Measurements from ENCODE around the gene ATP4B.
A peak's percentile ranks its signal among the peaks of the same experiment; 100 is the strongest.

Gene ATP4B

DNA sequence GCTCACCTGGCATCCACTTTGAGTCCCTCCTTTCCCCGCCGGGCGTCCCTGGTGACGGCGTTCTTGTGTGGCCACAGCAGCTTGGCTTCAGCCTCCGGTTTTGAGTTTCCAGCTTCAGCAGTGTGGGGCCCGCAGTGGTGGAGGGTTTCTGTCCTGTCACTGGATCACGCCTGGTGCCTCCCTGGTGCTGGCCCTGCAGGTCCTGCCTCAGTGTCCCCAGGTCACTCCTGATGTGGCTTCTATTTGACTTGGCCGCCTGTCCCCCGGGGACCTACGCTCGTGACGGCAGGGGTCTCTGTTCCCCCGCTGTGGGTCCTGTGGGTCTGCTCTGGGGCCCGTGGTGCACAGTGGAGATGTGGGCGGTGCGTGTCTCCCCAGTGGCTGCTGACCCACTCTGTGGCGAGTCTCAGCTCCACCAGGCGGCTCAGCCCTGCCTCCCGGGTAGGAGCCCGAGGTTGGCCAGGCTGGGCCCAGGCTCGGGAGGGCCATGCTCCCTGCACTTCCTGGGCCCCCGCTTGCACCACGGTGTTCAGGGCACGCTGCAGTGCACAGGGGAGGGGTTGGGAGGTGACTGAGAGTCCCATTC is 1.9 kb downstream of the ATP4B start:
- no peak for DNase-seq

DNA sequence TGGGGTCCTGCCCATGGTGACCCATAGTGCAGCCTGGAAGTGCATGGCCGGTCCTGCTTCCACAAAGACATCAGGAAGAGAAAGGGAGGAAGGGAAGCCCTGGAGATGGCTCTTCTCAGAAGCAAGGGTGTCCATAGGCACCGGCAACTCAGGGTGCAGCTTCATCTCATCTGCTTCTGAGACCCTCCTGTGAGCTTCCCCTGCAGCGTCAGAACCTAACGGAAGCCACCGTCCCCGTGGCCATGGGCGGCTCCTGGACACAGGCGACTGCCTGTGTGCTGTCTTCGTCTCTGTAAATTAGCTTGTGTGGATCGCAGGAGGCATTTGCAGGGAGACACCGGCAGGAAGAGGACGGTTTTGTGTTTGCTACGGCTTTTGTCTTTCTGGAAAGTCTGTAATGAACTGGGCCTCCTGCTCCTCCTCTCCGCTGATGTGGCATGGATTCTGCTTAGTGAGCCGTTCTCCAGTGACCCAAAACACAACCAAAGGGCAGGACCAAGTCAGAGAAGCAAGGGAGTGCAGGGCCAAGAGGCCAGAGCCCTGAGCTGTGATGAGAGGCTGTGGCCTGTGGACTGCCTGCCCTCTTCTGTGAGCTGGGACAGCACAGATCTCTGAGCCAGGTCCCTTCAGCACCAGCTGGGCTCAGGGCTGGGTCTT is 2.5 kb downstream of the ATP4B start:
- no peak for DNase-seq

DNA sequence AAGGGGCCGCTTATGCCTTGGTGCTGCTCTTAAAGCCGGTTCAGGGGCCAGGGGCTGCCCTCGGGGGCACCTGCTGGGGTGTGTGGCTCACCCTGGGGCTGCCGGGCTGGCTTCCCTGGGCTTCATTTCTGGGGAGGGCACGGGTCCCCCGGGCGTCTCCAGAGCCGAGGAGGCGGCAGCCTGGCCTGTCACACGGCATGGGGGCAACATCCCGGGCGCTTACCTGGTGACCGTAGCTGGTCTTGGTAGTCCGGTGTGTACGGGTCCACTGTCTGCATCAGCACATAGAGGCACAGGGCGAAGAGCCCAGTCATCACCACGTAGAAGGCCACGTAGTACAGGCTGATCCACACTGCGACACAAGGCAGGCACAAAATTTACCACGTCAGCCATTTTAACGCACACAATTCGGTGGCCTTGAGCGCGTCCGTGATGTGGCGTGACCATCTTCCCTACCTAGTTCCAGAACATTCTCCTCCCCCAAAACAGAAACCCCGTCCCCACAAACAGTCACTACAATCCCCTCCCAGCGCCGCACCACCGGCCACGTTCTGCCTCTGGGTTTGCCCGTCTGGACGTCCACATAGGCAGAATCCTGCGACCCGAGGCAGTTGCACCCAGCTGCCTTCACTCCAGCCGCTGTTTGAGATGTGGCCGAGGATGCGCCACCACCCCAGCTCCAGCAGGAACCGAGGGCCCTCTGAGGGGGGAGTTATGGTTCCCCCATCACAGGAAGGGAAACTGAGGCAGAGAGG is 3.2 kb downstream of the ATP4B start:
- DNase-seq, result no peak

DNA sequence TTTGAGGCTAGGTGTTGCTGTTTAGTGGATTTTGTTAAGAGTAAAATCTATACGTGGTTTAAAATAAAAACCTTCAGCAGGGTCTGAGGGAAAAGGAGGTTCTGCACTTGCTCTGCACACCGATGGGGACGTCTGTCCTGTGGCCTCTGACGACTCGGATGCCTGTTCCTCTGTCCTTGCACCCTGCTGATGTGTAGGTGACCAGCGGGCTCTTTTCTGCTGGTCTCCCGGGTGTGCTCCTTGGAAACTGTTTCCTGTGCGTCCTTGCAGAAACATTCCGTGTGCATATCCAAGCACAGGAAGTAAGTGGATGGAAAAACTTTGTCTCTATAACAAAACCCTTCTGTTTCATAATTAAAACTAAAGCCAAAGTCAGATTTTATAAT is 3.8 kb downstream of the ATP4B start:
- no peak for DNase-seq

DNA sequence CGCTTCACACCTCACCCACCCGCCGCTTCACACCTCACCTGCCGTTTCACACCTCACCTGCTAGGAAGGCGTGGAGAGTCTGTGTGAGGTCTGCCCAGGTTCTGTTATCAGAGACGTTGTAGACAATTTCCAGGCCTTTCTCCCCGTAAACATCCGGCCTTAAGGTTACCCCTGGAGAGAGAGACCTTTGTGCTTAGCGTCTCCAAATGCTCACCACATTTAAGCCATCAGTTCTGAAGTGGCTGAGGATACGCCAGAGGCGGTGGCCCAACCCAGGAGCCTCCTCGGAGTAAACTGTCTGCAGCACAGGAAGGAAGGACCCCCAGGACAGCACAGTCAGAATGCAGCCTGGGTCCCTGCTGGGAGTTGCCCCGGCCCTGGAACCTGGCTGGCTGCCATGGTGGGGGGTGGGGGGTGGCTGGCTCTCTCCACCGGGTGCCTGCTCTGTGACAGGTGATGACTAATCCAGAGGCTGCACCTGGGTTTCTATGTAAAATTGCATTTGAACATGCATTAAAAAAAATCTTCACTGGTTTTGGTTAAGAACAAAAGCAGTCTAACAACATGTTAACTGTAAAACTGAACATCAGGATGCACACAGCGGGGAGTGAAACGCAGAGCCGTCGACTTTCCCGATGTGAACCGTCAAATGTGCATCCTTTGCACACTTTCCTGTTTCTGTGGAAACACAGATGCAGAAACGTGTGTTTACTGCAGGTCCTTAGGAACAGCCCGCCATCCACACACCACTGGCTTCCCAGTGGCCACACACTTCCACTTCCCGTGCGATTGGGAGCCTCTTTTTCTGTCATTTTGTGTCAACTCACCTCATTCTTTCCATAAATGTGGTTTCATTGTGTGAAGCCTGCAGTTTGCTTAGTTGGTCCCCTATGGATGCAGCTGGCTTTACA is 4.5 kb downstream of the ATP4B start:
- peak; percentile 31 for DNase-seq

DNA sequence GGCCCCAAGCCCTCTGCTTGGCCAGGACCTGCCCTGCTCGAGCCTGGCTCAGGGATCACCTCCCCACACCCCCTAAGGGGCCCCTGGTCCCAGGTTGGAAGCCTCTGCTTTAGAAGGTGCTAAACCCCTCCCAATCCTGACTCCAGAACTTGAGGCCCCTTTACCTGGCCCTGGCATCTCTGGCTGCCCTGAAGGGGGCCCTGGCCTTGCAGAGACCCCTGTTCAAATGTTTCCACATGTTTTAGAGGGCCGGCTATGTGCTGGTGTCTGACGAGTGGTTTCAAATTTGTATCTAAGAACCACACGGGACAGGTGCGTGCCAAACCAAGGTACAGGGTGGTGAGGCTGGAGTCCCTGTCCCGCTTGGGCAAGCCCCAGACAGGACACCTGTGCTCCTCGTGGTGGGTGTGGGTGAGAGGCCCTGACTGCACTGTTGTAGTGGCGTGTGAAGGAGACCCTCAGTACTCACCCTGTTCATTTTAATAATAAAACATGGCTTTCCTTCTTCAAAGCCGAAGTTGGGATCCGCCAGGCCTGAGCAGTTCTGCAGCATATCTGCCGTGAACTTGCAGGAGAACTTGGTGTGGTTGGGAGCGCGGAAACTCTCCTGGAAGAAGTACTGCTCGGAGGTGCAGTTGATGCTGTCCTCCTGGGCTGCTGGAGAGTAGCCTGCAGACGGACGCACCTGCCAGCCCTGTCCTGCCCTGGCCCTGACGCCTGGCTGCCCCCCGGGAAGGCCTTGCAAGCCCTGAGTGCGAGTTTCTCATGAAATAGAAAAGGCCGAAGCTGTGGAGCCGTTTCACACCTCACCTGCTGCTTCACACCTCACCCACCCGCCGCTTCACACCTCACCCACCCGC is 5.4 kb downstream of the ATP4B start:
- no peak for DNase-seq

DNA sequence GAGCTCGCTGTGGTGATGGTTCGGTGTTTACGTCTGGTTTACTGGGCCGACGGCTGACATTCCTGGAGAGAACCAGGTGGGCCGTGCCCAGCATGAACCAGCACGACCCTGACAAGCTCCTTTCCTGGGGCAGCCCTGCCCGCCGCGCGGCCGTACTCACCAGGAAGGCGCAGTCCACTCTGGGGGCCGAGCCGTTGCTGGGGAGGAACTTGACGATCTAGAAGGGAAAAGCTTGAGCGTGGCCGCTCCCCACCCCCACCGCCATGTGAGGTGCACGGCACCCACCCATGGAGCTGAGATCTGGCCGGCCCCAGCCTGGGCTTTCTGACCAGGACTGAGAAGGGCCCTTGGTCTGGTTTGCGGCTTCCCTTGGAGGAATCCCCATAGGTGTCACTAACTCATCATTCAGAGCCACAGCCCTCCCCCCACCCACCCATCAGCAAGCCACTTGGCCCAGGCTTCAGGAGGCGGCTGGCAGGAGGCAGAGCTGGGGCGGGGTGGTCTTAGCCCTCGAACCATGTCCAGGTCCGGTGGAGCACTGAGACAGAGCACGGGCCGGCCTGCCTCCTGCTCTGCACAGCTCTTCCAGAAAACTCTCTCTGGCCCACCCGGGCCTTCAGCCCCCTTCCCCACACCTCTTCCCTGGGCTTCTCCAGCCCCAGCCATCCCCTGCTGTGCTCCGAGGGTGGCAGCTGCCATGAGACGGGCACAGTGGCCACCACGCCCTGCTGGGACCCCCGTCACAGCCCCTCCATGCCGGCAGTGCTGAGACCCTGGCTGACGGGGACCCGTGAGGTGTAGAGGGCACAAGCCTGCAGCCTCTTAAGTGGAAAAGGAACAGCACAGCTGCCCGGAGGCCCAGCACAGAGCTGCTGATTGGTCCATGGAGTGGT is 6.2 kb downstream of the ATP4B start:
- DNase-seq, result no peak

DNA sequence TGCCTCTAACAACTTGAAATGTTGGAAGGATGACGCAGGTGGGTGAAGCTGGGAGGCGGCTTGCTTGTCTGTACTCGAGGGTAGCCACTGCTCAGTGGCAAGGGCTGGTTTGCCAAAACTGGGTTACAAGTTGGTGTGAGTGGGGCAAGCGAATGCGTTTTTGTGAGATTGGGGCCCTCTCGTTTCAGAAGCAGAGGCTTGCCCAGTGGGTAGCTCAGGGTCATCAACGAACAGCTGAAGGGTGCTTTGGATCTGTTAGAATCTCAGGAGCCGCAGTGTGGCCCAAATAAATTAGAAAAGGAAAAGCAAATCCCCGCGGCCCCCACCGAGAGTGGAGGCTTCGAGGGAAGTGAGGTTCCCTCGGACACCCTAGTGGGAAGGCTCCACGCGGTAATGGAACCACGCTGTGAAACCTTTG is 7.3 kb downstream of the ATP4B start:
- DNase-seq, result no peak

DNA sequence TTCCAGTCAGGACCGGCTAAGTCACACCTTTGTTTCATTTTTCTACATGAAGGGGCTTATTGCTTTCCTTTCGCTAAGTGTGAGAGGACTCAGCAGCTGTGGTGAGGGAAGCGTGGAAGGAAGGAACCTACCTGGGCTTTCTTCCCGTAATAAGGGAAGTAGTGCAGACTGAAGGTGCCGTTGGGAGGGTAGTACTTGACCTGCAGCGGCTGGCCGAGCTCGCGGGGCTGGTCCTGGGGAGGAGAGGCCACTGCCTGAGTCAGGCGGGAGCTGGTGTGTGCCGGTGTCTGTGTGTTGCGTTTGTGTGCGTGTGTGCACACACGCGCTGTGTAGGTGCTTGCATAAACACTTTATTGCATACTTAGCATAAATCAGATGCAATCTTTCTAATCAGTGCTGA is 7.7 kb downstream of the ATP4B start:
- DNase-seq, result no peak

DNA sequence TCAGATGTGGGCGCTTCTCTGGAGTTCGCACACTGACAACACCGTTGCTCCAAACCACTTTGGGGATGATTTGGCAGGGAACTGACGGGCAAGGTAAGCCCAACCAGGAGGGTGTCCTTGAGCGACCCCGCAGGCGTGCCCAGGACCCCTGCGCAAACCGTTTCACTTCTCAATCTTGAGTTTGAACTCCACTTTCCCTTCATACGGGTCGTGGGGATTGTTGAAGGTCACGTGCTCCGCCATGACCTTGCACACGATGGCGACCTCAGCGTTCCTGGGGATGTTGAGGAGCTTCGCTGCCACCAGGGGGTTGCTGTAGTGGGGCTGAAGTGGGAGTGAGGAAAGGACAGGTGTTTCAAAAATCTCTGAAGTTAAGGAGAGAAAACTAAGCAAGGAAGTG is 8.8 kb downstream of the ATP4B start:
- DNase-seq, result no peak

DNA sequence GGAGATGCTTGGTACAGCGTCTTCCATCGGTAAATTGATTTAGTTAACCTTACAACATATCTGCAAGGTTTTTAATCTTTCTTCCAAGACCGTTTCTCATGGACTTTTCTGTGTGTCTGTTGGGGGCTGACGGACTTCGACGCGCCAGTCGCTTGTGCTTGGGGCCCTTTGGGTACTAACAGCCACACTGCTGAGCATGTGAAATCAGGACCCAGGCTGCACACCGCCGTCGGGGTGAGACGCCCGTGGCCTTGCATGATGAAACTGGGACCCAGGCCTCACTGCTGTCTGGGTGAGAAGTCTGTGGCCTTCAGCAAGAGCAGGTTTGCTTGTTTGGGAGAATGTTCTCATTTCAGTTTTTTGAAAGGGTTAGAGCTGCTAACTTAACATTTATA is 9.8 kb downstream of the ATP4B start:
- no peak for DNase-seq

DNA sequence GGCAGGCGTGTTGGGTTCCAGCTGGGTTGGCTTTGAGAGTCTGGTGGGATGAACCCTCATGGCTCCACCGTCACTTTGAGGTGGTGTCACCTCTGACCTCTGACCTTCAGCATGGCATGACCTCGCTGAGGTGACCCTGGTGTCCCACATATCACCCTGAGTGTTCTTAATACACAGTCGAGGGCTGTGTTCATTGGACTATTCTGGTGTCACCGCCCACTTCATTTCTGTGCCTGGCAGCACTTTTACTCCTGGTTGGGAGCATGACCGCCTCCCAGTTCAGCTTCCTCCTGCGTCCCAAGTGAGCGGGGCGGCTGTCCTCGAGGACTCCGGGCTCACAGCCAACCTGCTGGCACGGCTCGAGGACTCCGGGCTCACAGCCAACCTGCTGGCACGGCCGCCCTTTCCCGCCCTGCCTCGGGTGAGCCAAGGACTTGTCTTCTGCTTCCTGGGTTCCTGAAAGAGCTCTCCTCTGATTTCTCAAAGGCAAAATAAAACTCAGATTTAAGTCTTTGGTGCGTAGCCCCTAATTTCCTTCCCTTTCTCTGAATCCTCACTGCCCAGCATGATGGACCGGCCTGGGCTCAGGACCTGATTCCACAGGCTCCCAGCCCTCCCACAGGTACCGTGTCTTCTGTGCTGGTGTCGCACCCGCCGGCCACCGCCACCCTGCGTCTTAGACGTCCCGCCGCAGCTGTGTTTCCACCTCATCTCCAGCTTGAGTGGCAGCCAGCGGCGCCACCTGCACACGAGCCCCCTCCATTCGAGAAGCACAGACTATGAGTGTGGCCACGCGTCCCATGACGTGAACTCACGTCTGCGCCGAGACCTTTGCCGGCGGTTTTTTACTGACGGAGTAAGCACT is 10.4 kb downstream of the ATP4B start:
- peak; percentile 74 for DNase-seq

DNA sequence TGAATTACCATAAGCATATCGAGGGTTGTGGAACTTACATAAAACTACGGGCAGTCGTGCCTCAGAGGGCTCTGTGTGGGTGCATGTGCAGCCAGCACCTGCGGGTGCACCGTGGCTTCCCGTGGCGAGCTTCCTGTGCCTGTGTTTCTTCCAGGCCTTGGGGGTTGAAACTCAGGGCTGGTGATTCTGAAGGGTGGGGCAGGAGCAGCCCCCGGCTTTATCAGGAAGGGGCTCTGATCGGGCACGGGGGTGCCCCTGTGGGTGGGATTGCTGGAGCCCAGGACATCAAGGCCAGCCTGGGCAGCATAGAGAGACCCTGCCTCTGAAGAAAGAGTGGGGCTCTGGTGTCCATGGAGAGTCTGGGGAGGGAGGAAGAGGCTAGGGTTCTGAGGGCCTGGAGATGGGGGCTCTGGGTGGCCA is 11.1 kb downstream of the ATP4B start:
- no peak for DNase-seq

DNA sequence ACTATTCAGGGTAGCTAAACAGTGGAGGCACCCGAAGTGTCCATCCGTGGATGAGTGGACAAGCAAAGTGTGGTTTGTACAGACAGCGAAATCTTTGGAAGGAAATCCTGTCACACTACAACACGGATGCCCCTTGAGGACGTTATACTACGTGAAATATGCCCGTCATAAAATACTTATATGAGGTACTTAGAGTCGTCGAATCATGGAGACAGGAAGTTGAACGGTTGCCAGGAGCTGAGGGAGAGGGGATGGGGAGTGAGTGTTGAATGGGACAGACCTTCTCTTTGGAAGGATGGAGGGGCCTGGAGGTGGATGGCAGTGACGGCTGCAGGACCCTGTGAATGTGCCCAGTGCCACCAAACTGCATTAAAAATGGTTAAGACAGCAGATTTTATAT is 11.6 kb downstream of the ATP4B start:
- DNase-seq, result no peak

DNA sequence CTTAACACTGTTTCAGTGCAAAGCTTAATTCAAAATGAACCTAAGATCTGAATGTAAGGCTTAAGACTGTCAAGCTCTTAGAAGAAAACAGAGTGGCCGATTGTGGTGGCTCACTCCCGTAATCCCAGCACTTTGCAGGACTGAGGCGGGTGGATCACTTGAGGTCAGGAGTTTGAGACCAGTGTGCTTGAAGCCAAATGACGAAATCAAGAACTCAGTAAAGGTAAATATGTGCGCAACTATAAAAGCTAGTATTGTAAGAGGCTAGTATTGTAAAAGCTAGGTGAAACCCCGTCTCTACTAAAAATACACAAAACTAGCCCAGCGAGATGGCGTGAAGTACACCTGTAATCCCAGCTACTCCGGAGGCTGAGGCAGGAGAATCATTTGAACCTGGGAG is 12.7 kb downstream of the ATP4B start:
- DNase-seq, result no peak

DNA sequence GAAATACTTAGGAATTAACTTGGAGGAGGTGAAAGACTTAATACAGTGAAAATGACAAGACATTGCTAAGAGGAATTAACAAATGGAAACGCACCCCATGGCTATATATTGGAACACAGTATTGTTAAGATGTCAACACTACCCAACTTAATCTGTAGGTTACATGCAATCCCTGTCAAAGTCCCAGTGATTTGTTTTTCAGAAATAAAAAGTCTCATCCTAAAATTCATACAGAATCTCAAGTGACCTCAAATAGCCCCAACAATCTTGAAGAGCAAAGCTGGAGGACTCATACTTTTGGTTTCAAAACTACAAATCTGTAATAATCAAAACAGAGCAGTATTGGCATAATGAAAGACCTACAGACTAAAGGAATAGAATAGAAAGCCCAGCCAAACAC is 13.2 kb downstream of the ATP4B start:
- DNase-seq, result no peak

DNA sequence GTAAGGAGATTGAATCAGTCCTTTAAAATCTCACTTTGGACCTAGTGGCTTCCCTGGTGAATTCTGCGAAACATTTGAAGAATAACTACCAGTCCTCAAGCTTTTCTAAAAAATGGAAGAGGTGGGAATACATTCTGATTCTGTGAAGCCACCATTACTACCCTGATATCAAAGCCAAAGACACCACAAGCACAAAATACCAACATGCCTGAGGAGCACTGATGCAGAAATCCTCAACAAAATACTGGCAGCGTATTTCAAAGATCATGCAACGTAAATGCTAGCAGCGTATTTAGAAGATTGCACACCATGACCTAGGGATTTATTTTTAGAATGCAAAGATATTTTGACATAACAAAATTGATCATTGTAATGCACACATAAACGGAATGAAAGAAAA is 14.4 kb downstream of the ATP4B start:
- DNase-seq, result no peak

DNA sequence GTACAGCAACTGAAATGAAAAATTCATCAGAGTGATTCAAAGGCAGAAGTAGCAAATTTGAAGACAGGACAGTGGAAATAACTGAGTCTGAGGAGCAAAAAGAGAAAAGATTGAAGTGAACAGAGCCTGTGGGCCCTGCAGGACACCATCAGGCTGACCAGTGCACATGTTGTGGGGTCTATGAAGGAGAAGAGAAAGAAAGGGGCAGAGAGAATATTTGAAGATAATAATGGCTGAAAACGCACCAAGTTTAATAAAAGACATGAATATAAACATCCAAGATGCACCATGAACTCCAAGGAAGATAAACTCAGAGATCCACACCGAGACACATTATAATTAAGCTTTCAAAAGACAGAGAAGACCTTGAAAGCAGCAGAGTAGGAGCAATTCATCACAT is 15.4 kb downstream of the ATP4B start:
- DNase-seq, result no peak

DNA sequence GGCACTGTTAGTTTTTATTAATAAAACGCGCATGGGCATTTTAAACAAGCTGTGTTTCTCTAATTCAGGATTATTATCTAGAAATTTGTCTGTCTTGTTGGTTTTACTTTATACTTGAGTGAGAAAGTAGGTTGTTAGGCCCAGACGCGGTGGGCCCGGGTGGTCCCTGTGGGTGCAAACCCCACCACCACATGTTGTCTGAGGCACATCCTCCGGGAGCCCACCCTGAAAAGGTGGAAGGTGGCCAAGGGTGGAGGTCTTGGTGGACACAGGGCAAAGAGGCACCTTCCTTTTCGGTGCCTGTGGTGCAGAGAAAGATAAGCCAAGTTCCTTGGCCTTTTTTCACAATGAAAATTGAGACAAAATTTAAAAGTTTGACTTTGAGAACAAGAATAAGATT is 16.6 kb downstream of the ATP4B start:
- DNase-seq, result no peak

DNA sequence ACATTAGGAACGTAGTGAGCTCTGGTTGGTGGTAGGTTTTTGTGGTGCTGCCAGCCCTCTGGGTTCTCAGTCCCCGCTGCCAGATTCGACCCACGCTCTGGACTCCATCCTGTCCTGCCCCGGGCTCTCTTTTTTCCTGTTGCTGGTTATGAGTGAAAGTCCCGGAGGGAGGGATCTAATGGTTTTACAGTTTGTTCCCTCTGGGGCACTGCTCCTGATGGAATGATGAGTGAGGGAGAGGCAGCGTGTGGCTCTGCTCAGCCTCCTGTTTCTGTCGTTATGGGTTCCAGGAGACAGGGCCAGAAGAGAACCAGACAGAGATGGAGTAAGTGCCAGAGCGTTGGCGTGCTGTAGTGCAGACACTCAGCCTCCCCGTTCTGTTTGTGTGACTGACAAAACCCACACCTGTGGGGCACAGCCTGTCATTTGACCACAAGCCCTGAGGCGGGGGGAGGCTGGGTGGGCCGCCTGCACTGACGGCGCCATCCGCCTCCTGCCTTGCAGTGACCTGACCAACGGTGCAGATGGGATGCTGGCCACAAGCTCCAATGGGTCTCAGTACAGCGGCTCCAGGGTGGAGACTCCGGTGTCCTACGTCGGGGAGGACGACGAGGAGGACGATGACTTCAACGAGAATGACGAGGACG is 18.3 kb downstream of the ATP4B start:
- no peak for DNase-seq

Measured in NCI-H1436 (cell line).